Tibial nerve (tissue), 4 donors: Measurements from ENCODE around the gene ING4.

Source experiments
- CTCF ChIP-seq, 5 experiments: fragments of 200-600 bp in 3 of 5; fragments of 450-650 bp in 2 of 5; sonication (generic) in 3 of 5; IDR thresholded peaks; one replicate each; pipeline ENCODE4 v1.5.1; 2016 to 2019; ENCODE audit warnings: antibody characterized with exemption in 5 of 5, mild to moderate bottlenecking in 3 of 5, moderate library complexity in 2 of 5
- EP300 ChIP-seq, 2 donors: sonication (generic); formaldehyde crosslinking; IDR thresholded peaks; one replicate each; pipeline ENCODE4 v1.6.1; 2017; ENCODE audit warnings: antibody characterized with exemption in 2 of 2, mild to moderate bottlenecking in 1 of 2
- POLR2A ChIP-seq, 2 donors: fragments of 450-650 bp; IDR thresholded peaks; one replicate each; pipeline ENCODE4 v1.6.1; 2017; ENCODE audit warnings: antibody characterized with exemption in 2 of 2, mild to moderate bottlenecking in 2 of 2, moderate library complexity in 2 of 2

GRCh38 chr12:6641131-6641530, 21.8 kb downstream of the ING4 start:
- TF ChIP-seq CTCF (IDR thresholded peaks at IDR 0.05), result no peak
- TF ChIP-seq POLR2A (IDR thresholded peaks at IDR 0.05), result no peak
- no peak for TF ChIP-seq EP300 (IDR thresholded peaks at IDR 0.05)
